Astrocyte (in vitro differentiated cells and primary cell): ENCODE results near the gene TAMALIN. TPM values are rescaled to one million over a fixed set of nuclear protein-coding genes. Genes with fewer than 3 reads are reported as not detected.

Experiments
- DNase-seq: peaks from one replicate; pipeline ENCODE4 v3.0.0-alpha.2; 2010; ENCODE audit warnings: low read depth
- FAIRE-seq: peaks from 2 replicates; lab custom pipeline; 2011; peaks lifted over from hg19 to GRCh38; lab: Jason Lieb, UNC
- H2AFZ ChIP-seq: 2 replicates; pipeline ENCODE4 v1.6.0; 2012; ENCODE audit warnings: low read depth, low read length, inconsistent platforms
- H3K27ac ChIP-seq: 2 replicates; pipeline ENCODE4 v1.5.1; 2011; ENCODE audit warnings: low read depth, low read length, inconsistent platforms
- H3K27me3 ChIP-seq: 2 replicates; pipeline ENCODE4 v1.6.0; 2011; ENCODE audit warnings: low read length, inconsistent platforms; ENCODE audit not compliant: insufficient read depth
- H3K36me3 ChIP-seq: 2 replicates; pipeline ENCODE4 v1.5.1; 2011; ENCODE audit warnings: low read length, inconsistent platforms; ENCODE audit not compliant: insufficient read depth
- H3K4me1 ChIP-seq: 2 replicates; pipeline ENCODE4 v1.5.1; 2011; ENCODE audit warnings: low read length, inconsistent platforms; ENCODE audit not compliant: insufficient read depth
- H3K4me2 ChIP-seq: 2 replicates; pipeline ENCODE4 v1.6.0; 2012; ENCODE audit warnings: low read length, inconsistent platforms
- H3K4me3 ChIP-seq: 2 replicates; pipeline ENCODE4 v1.5.1; 2011; ENCODE audit warnings: low read depth, mild to moderate bottlenecking, low read length, inconsistent platforms; ENCODE audit not compliant: insufficient read depth
- H3K79me2 ChIP-seq: 2 replicates; pipeline ENCODE4 v1.6.0; 2012; ENCODE audit warnings: mild to moderate bottlenecking, low read length, inconsistent platforms; ENCODE audit not compliant: insufficient read depth
- H3K9ac ChIP-seq: 2 replicates; pipeline ENCODE4 v1.6.0; 2012; ENCODE audit warnings: mild to moderate bottlenecking, low read length, inconsistent platforms
- H3K9me3 ChIP-seq: 2 replicates; pipeline ENCODE4 v1.5.1; 2012; ENCODE audit warnings: low read depth, mild to moderate bottlenecking, low read length, inconsistent platforms; ENCODE audit not compliant: insufficient read depth
- H4K20me1 ChIP-seq: 2 replicates; pipeline ENCODE4 v1.6.0; 2012; ENCODE audit warnings: low read length, inconsistent platforms; ENCODE audit not compliant: insufficient read depth
- H3K27ac Mint-ChIP-seq: one replicate; pipeline ENCODE4 v1.8.0; 2021; ENCODE audit warnings: mild to moderate bottlenecking, mixed read lengths; ENCODE audit not compliant: unreplicated experiment
- H3K27me3 Mint-ChIP-seq: one replicate; pipeline ENCODE4 v1.8.0; 2021; ENCODE audit warnings: low read depth, mixed read lengths; ENCODE audit not compliant: unreplicated experiment
- H3K36me3 Mint-ChIP-seq: one replicate; pipeline ENCODE4 v1.8.0; 2021; ENCODE audit warnings: low read depth, mixed read lengths; ENCODE audit not compliant: unreplicated experiment
- H3K4me1 Mint-ChIP-seq: one replicate; pipeline ENCODE4 v1.8.0; 2021; ENCODE audit warnings: low read depth, mixed read lengths; ENCODE audit not compliant: unreplicated experiment
- H3K4me3 Mint-ChIP-seq: one replicate; pipeline ENCODE4 v1.8.0; 2021; ENCODE audit warnings: mild to moderate bottlenecking, moderate library complexity, mixed read lengths; ENCODE audit not compliant: unreplicated experiment
- H3K9me3 Mint-ChIP-seq: one replicate; pipeline ENCODE4 v1.8.0; 2021; ENCODE audit warnings: mild to moderate bottlenecking, mixed read lengths; ENCODE audit not compliant: unreplicated experiment
- CTCF ChIP-seq: IDR thresholded peaks from 2 replicates; pipeline ENCODE4 v1.5.1; 2011; ENCODE audit warnings: low read depth, mild to moderate bottlenecking, inconsistent platforms, low read length, moderate library complexity; ENCODE audit not compliant: insufficient read depth
- EZH2 ChIP-seq: IDR thresholded peaks from 2 replicates; pipeline ENCODE4 v1.6.1; 2012; ENCODE audit warnings: mild to moderate bottlenecking, low read length, inconsistent platforms; ENCODE audit not compliant: insufficient read depth
- total RNA-seq: library from RNA; stranded (reverse); gene quantifications from 2 replicates; pipeline ENCODE4 v1.2.1, GENCODE V29; 2021

The TAMALIN gene
- total RNA-seq, 1 donor from 2014 or later = 9.6 TPM

- no peaks in the 10 kb centered on the region for H3K27me3 Mint-ChIP-seq
- peaks cover 14% of the 10 kb centered on the region for H3K36me3 Mint-ChIP-seq
- Histone ChIP-seq H3K4me1 (no peaks in the 10 kb centered on the region), H3K27ac (no peak overlapping the region), H3K27me3 (no peaks in the 10 kb centered on the region), H3K4me2 (no peak overlapping the region), H3K79me2 (no peaks in the 10 kb centered on the region), H3K9me3 (no peaks in the 10 kb centered on the region), H4K20me1 (no peaks in the 10 kb centered on the region), H2AFZ (no peak overlapping the region), H3K9ac (no peak overlapping the region), H3K36me3 (peaks cover 9% of the 10 kb centered on the region), H3K4me3 (no peak overlapping the region)
- FAIRE-seq (no peak), DNase-seq (no peak)
- peaks cover 16% of the 10 kb centered on the region for H3K4me1 Mint-ChIP-seq
- TF ChIP-seq EZH2 (no peak), CTCF (no peak)
- H3K9me3 Mint-ChIP-seq = peaks cover 4% of the 10 kb centered on the region
- H3K27ac Mint-ChIP-seq = no peak overlapping the region
- H3K4me3 Mint-ChIP-seq = no peak overlapping the region
Measured at GRCh38 chr12:51997136-51997535, 9.6 kb upstream of the TAMALIN start.

DNA sequence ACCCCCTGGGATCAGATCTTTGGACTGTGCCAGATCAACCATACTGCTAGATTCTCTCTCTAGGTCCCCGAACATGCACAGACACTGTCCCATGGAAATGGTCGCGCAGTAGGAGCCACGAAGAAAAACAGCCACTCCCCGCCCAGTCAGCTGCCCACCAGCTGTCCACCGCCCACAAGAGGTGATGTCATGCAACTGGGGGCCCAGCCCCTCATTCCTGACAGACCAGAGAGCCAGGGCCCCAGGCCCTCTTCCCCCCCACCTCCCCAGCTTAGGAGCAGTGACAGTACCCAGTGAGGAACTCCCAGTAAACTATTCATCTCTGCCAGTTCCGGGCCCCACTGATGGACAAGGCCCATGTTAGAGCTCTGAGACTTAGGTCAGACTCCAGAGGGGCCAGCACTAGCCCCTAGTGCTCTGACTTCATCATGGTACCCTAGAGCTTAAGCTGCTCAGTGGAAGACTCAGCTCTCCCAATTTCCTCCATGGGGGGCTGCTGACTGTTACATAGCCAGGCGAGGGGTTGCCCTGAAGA is 3.7 kb upstream of the TAMALIN start:
- DNase-seq = no peak
- H3K9me3 Mint-ChIP-seq = peaks cover 4% of the 10 kb centered on the region
- H4K20me1 ChIP-seq = peaks cover 11% of the 10 kb centered on the region
- no peak for FAIRE-seq
- peaks cover 14% of the 10 kb centered on the region for H3K27me3 Mint-ChIP-seq
- H3K4me1 ChIP-seq = peaks cover 10% of the 10 kb centered on the region
- peaks cover 18% of the 10 kb centered on the region for H3K4me1 Mint-ChIP-seq
- H3K9me3 ChIP-seq = no peaks in the 10 kb centered on the region
- no peaks in the 10 kb centered on the region for H3K36me3 ChIP-seq
- H2AFZ ChIP-seq = no peak overlapping the region
- no peak for TF ChIP-seq CTCF
- TF ChIP-seq EZH2 = no peak
- no peak overlapping the region for H3K9ac ChIP-seq
- H3K36me3 Mint-ChIP-seq = peaks cover 4% of the 10 kb centered on the region
- no peak overlapping the region for H3K27ac ChIP-seq
- H3K79me2 ChIP-seq = no peaks in the 10 kb centered on the region
- H3K4me3 Mint-ChIP-seq = no peak overlapping the region
- peaks cover 7% of the 10 kb centered on the region for H3K27me3 ChIP-seq
- no peak overlapping the region for H3K4me3 ChIP-seq
- no peak overlapping the region for H3K4me2 ChIP-seq
- H3K27ac Mint-ChIP-seq = no peak overlapping the region

GRCh38 chr12:52003591-52003990 is 3.2 kb upstream of the TAMALIN start:
- TF ChIP-seq CTCF = no peak
- no peak for TF ChIP-seq EZH2
- H4K20me1 ChIP-seq = peaks cover 11% of the 10 kb centered on the region
- no peak overlapping the region for H2AFZ ChIP-seq
- no peak overlapping the region for H3K27ac Mint-ChIP-seq
- peaks cover 4% of the 10 kb centered on the region for H3K9me3 Mint-ChIP-seq
- no peaks in the 10 kb centered on the region for H3K36me3 ChIP-seq
- H3K27me3 Mint-ChIP-seq = peaks cover 14% of the 10 kb centered on the region
- H3K4me3 Mint-ChIP-seq = no peak overlapping the region
- peaks cover 10% of the 10 kb centered on the region for H3K4me1 ChIP-seq
- no peak overlapping the region for H3K27ac ChIP-seq
- no peaks in the 10 kb centered on the region for H3K9me3 ChIP-seq
- H3K4me1 Mint-ChIP-seq = peaks cover 21% of the 10 kb centered on the region
- no peak overlapping the region for H3K4me3 ChIP-seq
- DNase-seq = no peak
- peaks cover 4% of the 10 kb centered on the region for H3K36me3 Mint-ChIP-seq
- no peaks in the 10 kb centered on the region for H3K79me2 ChIP-seq
- no peak overlapping the region for H3K4me2 ChIP-seq
- no peak for FAIRE-seq
- peaks cover 7% of the 10 kb centered on the region for H3K27me3 ChIP-seq
- no peak overlapping the region for H3K9ac ChIP-seq
